ENCODE data around the gene FCGR3B.
"Not testable (repeated sequence)": the region's sequence is repeated elsewhere in the genome, so short reads cannot be mapped to it uniquely, and the experiment has no call there.

DNA sequence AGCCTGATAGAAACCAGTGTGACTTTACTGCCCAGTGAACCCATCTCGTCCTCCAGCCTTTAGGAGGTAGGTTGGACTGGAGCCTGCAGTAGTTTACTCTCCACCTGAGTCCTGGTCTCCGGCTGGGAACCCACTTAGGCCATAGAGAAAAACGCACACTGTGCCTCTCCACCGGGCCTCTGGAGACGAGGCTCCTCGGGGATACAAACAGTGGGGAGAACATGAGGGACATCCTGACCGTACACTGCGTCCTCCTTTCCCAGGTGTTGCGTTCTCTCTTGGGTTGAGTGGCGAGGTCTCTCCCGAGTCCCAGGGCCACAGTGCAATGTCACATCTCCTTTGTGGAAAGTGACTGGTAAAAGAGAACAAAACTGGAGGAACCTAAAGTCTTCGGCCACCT is 26.0 kb downstream of the FCGR3B start:
- TF ChIP-seq, protein P1, sequence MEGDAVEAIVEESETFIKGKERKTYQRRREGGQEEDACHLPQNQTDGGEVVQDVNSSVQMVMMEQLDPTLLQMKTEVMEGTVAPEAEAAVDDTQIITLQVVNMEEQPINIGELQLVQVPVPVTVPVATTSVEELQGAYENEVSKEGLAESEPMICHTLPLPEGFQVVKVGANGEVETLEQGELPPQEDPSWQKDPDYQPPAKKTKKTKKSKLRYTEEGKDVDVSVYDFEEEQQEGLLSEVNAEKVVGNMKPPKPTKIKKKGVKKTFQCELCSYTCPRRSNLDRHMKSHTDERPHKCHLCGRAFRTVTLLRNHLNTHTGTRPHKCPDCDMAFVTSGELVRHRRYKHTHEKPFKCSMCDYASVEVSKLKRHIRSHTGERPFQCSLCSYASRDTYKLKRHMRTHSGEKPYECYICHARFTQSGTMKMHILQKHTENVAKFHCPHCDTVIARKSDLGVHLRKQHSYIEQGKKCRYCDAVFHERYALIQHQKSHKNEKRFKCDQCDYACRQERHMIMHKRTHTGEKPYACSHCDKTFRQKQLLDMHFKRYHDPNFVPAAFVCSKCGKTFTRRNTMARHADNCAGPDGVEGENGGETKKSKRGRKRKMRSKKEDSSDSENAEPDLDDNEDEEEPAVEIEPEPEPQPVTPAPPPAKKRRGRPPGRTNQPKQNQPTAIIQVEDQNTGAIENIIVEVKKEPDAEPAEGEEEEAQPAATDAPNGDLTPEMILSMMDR (IDR thresholded peaks at IDR 0.05) = not testable (repeated sequence)
- TF ChIP-seq EZH2 (IDR thresholded peaks at IDR 0.05; ENCODE audit: borderline replicate concordance, insufficient read depth, low read depth, low read length, poor library complexity, severe bottlenecking) = not testable (repeated sequence)
